Panc1 (cell line): ENCODE measurements around the gene RBSN. TPM values are rescaled to one million over a fixed set of nuclear protein-coding genes. Genes with fewer than 3 reads are reported as not detected.

Experiments
- ATAC-seq: fragments of 200-7000 bp; cut with Tn5 transposase; 2 replicates; pipeline ENCODE4 v1.9.1; 2020; ENCODE audit warnings: mild to moderate bottlenecking, moderate library complexity
- BruUV-seq: library from RNA; stranded (reverse); fragments of 400-500 nt; replicated peaks from 2 replicates; lab custom pipeline; 2021; lab: Mats Ljungman, UMichigan
- CTCF ChIA-PET: fragments of 300-600 bp; sonication (Branson Sonifier 250); formaldehyde crosslinking; loops from one replicate; lab custom pipeline; 2022; ENCODE audit warnings: antibody characterized with exemption; lab: Charles Lee
- POLR2A ChIA-PET: fragments of 300-600 bp; sonication (Branson Sonifier 250); formaldehyde crosslinking; loops from one replicate; lab custom pipeline; 2022; ENCODE audit warnings: antibody characterized with exemption; lab: Charles Lee
- DNase-seq: peaks from one replicate; pipeline ENCODE4 v3.0.0-alpha.2; 2010; ENCODE audit warnings: low read depth, low spot score
- H3K27ac ChIP-seq: 2 replicates; pipeline ENCODE4 v1.5.1; 2011; ENCODE audit warnings: mild to moderate bottlenecking, low read length, inconsistent platforms
- H3K27me3 ChIP-seq: fragments of 200-500 bp; sonication (Bioruptor generic); 2 replicates; pipeline ENCODE4 v1.6.0; 2014; ENCODE audit warnings: low read length, inconsistent platforms; ENCODE audit not compliant: control insufficient read depth, insufficient read depth
- H3K36me3 ChIP-seq: fragments of 200-500 bp; sonication (Bioruptor generic); 2 replicates; pipeline ENCODE4 v1.5.1; 2014; ENCODE audit warnings: inconsistent platforms, mild to moderate bottlenecking, low read length, moderate library complexity; ENCODE audit not compliant: control insufficient read depth, insufficient read depth
- H3K4me1 ChIP-seq: 2 replicates; pipeline ENCODE4 v1.5.1; 2011; ENCODE audit warnings: inconsistent platforms, mild to moderate bottlenecking, low read length, moderate library complexity; ENCODE audit not compliant: control insufficient read depth, insufficient read depth
- H3K4me3 ChIP-seq, 2 experiments: 2 replicates each; pipeline ENCODE4 v1.5.1; 2011 to 2012; ENCODE audit warnings: low read depth in 2 of 2, low read length in 2 of 2, mild to moderate bottlenecking in 2 of 2, inconsistent platforms in 1 of 2, moderate library complexity in 1 of 2
- H3K9me3 ChIP-seq: fragments of 200-500 bp; sonication (Bioruptor generic); 2 replicates; pipeline ENCODE4 v1.5.1; 2014; ENCODE audit warnings: low read depth, mild to moderate bottlenecking, inconsistent platforms, low read length, moderate library complexity; ENCODE audit not compliant: control insufficient read depth, insufficient read depth
- POLR2AphosphoS5 ChIP-seq: IDR thresholded peaks from 2 replicates; pipeline ENCODE4 v1.6.1; 2012; ENCODE audit warnings: mild to moderate bottlenecking, low read depth, low read length, moderate library complexity
- SIN3A ChIP-seq: IDR thresholded peaks from 2 replicates; pipeline ENCODE4 v1.6.1; 2012; ENCODE audit warnings: low read depth, mild to moderate bottlenecking, low read length, moderate library complexity, borderline replicate concordance; ENCODE audit not compliant: insufficient read depth
- TCF7L2 ChIP-seq: IDR thresholded peaks from 2 replicates; pipeline ENCODE4 v1.6.1; 2011; ENCODE audit warnings: mild to moderate bottlenecking, low read depth, low read length, inconsistent platforms
- in situ Hi-C: cut with HindIII; loops from 2 replicates; pipeline ENCODE4 v1.10.0; 2016; ENCODE audit warnings: low sequenced_read_pairs, low pct_unique_long_range_greater_than_20kb
- intact Hi-C: fragments of 100-400 bp; cut with micrococcal nuclease; formaldehyde crosslinking; loops from one replicate; pipeline ENCODE4 v1.10.0; 2022; ENCODE audit not compliant: unreplicated experiment
- total RNA-seq: library from RNA; stranded (reverse); gene quantifications from one replicate; pipeline ENCODE4 v1.2.1, GENCODE V29; 2021; ENCODE audit not compliant: unreplicated experiment
- TF ChIP-seq, protein P1 (sequence below): fragments of 450-650 bp; IDR thresholded peaks from 2 replicates; pipeline ENCODE4 v1.5.1; 2017; ENCODE audit warnings: mild to moderate bottlenecking
- TF ChIP-seq, protein P2 (sequence below), 2 experiments: IDR thresholded peaks; 2 replicates each; pipeline ENCODE4 v1.6.1; 2011 to 2012; ENCODE audit warnings: low read depth in 2 of 2, control low read depth in 1 of 2, low read length in 1 of 2, mild to moderate bottlenecking in 1 of 2, moderate library complexity in 1 of 2; ENCODE audit not compliant: insufficient read depth in 1 of 2

RBSN gene
- total RNA-seq, 1 experiment from 2014 or later = 13.6 TPM

DNA sequence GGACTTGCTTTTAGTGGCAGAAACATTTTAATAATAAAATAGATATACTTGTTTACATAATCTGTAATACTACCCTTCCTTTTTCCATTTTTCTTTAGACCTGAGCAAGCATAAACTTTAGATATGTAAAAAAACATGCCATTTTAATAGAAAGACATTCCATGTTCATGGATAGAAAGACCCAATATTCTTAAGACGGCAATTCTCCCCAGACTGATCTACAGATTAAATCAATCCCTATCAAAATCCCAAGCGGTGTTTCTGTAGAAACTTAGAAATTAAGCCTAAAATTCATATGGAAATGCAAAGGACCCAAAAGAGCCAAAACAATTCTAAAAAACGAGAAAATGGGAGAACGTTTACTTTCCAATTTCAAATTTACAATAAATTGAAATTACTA is 45.4 kb downstream of the RBSN start:
- Histone ChIP-seq H3K27me3 (no peaks in the 10 kb centered on the region), H3K4me1 (no peaks in the 10 kb centered on the region; the same call in 1 of the 2 replicates), H3K9me3 (no peaks in the 10 kb centered on the region), H3K36me3 (peaks cover 12% of the 10 kb centered on the region; the same call in 1 of the 2 replicates), H3K27ac (no peak overlapping the region), H3K4me3 (no peak overlapping the region)
- DNase-seq = no peak
- in situ Hi-C loops (no loop called here), intact Hi-C loops (no loop called here)
- ChIA-PET CTCF (no interaction called here), POLR2A (no interaction called here)
- TF ChIP-seq, protein P1, sequence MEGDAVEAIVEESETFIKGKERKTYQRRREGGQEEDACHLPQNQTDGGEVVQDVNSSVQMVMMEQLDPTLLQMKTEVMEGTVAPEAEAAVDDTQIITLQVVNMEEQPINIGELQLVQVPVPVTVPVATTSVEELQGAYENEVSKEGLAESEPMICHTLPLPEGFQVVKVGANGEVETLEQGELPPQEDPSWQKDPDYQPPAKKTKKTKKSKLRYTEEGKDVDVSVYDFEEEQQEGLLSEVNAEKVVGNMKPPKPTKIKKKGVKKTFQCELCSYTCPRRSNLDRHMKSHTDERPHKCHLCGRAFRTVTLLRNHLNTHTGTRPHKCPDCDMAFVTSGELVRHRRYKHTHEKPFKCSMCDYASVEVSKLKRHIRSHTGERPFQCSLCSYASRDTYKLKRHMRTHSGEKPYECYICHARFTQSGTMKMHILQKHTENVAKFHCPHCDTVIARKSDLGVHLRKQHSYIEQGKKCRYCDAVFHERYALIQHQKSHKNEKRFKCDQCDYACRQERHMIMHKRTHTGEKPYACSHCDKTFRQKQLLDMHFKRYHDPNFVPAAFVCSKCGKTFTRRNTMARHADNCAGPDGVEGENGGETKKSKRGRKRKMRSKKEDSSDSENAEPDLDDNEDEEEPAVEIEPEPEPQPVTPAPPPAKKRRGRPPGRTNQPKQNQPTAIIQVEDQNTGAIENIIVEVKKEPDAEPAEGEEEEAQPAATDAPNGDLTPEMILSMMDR = no peak
- TF ChIP-seq POLR2AphosphoS5 (no peak), TCF7L2 (no peak), SIN3A (no peak)
- TF ChIP-seq, protein P2, sequence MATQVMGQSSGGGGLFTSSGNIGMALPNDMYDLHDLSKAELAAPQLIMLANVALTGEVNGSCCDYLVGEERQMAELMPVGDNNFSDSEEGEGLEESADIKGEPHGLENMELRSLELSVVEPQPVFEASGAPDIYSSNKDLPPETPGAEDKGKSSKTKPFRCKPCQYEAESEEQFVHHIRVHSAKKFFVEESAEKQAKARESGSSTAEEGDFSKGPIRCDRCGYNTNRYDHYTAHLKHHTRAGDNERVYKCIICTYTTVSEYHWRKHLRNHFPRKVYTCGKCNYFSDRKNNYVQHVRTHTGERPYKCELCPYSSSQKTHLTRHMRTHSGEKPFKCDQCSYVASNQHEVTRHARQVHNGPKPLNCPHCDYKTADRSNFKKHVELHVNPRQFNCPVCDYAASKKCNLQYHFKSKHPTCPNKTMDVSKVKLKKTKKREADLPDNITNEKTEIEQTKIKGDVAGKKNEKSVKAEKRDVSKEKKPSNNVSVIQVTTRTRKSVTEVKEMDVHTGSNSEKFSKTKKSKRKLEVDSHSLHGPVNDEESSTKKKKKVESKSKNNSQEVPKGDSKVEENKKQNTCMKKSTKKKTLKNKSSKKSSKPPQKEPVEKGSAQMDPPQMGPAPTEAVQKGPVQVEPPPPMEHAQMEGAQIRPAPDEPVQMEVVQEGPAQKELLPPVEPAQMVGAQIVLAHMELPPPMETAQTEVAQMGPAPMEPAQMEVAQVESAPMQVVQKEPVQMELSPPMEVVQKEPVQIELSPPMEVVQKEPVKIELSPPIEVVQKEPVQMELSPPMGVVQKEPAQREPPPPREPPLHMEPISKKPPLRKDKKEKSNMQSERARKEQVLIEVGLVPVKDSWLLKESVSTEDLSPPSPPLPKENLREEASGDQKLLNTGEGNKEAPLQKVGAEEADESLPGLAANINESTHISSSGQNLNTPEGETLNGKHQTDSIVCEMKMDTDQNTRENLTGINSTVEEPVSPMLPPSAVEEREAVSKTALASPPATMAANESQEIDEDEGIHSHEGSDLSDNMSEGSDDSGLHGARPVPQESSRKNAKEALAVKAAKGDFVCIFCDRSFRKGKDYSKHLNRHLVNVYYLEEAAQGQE (IDR thresholded peaks at IDR 0.05; ENCODE audit: insufficient read depth in 1 of 2, low read depth in 2 of 2, low read length in 1 of 2) = no peak
- no peak for ATAC-seq
- no TSS peak for BruUV-seq

DNA sequence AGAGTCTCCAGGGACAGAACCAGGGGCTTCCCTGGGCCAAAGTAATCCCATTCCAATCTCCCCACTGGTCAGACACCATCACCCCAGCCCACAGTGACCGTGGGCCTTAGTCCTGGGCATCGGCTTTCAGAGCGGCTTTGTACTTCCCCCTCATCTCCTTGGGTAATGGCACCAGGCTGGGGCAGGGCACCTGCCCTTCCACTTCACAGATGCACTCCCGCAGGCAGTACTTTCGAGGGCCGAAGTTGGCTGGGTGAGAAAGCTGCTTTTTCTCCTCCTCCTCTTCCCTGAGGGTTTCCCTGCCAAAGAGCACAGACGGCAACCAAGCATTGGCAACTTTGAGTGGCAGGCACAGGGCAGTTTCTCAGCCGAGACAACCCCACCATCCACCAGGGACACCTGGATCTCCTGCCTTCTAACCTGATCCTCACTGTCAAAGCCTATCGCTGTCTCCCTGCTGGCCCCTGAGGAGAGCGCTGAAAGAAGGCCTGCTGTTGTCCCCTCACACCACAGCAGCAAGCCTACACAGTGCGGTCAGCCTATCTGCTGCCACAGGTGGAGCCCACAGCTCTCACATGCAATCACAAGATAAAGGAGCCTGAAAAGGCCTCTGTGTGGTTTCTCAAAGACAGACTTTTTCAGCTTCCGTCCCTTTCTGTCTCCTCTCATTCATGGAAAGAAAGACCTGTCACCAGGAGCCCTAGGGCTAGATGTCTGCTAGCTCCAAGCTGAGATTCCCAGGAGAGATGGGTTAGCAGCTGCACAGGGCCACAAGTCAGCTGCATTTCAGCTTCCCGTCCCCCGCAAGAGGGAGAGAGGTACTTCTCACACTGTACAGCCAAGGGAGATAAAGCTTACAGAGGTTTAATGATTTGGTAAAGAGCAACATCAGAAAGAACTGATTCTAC is 46.4 kb downstream of the RBSN start:
- no TSS peak for BruUV-seq
- TF ChIP-seq TCF7L2 = no peak
- TF ChIP-seq, protein P2 (IDR thresholded peaks at IDR 0.05; ENCODE audit: insufficient read depth in 1 of 2, low read depth in 2 of 2, low read length in 1 of 2) = no peak
- TF ChIP-seq POLR2AphosphoS5 = no peak
- TF ChIP-seq, protein P1 = no peak
- TF ChIP-seq SIN3A = no peak
- ATAC-seq (no peak), DNase-seq (no peak)
- ChIA-PET POLR2A (no interaction called here), CTCF (no interaction called here)
- Histone ChIP-seq H3K9me3 (no peaks in the 10 kb centered on the region), H3K27ac (no peak overlapping the region), H3K4me1 (no peaks in the 10 kb centered on the region; the same call in 1 of the 2 replicates), H3K36me3 (peaks cover 16% of the 10 kb centered on the region; the same call in 1 of the 2 replicates), H3K27me3 (no peaks in the 10 kb centered on the region), H3K4me3 (no peak overlapping the region)
- in situ Hi-C loops (no loop called here), intact Hi-C loops (no loop called here)
